Measurements from ENCODE around the gene GALNT2.

Gene GALNT2

DNA sequence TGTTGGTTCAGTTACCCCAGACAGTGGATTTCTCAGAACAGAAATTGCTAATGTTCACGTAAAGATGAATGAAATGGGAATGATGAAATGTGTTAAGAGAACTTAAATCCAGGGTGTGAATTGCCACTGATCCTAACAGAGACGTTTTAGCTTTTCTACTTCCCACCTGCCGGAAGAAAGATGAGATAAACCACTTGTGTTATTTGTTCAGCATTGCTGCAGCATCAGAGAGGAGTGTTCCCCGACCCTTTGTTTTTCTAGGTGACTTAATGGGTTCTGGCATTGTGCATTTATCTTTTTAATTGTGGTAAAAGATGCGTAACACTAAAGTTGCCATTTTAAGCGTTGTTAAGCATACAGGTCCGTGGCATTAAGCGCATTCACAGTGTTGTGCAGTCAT, 122.3 kb downstream of the GALNT2 start:
- no peak for TF ChIP-seq TOX (CRISPR knock-in tag; IDR thresholded peaks at IDR 0.05; ENCODE audit: borderline replicate concordance)
- no peak for TF ChIP-seq ZNF70 (CRISPR knock-in tag; IDR thresholded peaks at IDR 0.05)
- TF ChIP-seq ZFP3 (CRISPR knock-in tag; IDR thresholded peaks at IDR 0.05) = no peak
- no peak for TF ChIP-seq CSDC2 (CRISPR knock-in tag; IDR thresholded peaks at IDR 0.05)
- TF ChIP-seq ZC3H10 (CRISPR knock-in tag; IDR thresholded peaks at IDR 0.05) = no peak
- TF ChIP-seq OSR1 (CRISPR knock-in tag; IDR thresholded peaks at IDR 0.05) = no peak
- TF ChIP-seq TCF4 (CRISPR knock-in tag; IDR thresholded peaks at IDR 0.05; ENCODE audit: borderline replicate concordance) = no peak
- TF ChIP-seq RARB (CRISPR knock-in tag; IDR thresholded peaks at IDR 0.05) = no peak
- no peak for TF ChIP-seq ISL1 (CRISPR knock-in tag; IDR thresholded peaks at IDR 0.05)
- TF ChIP-seq SNAI2 (CRISPR knock-in tag; IDR thresholded peaks at IDR 0.05) = no peak
- TF ChIP-seq TSHZ2 (CRISPR knock-in tag; IDR thresholded peaks at IDR 0.05) = no peak
- no peak for TF ChIP-seq ZFP30 (CRISPR knock-in tag; IDR thresholded peaks at IDR 0.05)
- TF ChIP-seq PPARA (CRISPR knock-in tag; IDR thresholded peaks at IDR 0.05; ENCODE audit: borderline replicate concordance) = no peak
- no peak for ATAC-seq

DNA sequence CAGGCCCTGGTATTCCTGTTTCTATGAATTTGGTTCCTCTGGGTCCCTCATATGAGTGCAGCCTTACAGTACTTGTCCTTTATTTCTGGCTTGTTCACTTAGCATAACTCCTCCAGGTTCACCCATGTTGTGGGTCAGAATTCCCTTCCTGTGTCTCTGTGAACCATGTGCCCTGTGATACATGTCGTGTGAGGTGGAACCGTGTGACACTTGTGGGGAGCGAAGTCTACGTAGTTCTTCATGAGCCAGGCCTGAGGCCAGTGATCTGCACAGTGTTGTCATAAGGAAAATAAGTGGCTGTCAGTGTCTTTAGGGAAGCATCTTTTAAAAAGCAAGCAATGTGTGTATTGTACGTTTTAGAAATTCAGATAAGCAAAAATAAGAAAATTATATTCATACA, 122.8 kb downstream of the GALNT2 start:
- TF ChIP-seq ZNF8 (CRISPR knock-in tag; IDR thresholded peaks at IDR 0.05) (no peak), GLIS3 (CRISPR knock-in tag; IDR thresholded peaks at IDR 0.05) (no peak), ZNF70 (CRISPR knock-in tag; IDR thresholded peaks at IDR 0.05) (no peak), ESRRG (CRISPR knock-in tag; IDR thresholded peaks at IDR 0.05) (no peak), TCF4 (CRISPR knock-in tag; IDR thresholded peaks at IDR 0.05; ENCODE audit: borderline replicate concordance) (no peak), CSDC2 (CRISPR knock-in tag; IDR thresholded peaks at IDR 0.05) (no peak), POU6F1 (CRISPR knock-in tag; IDR thresholded peaks at IDR 0.05; ENCODE audit: borderline replicate concordance, low read depth) (no peak), ISL1 (CRISPR knock-in tag; IDR thresholded peaks at IDR 0.05) (no peak), ZFP3 (CRISPR knock-in tag; IDR thresholded peaks at IDR 0.05) (no peak), PPARA (CRISPR knock-in tag; IDR thresholded peaks at IDR 0.05; ENCODE audit: borderline replicate concordance) (no peak), TSHZ2 (CRISPR knock-in tag; IDR thresholded peaks at IDR 0.05) (no peak), BACH2 (CRISPR knock-in tag; IDR thresholded peaks at IDR 0.05; ENCODE audit: borderline replicate concordance) (no peak), OSR1 (CRISPR knock-in tag; IDR thresholded peaks at IDR 0.05) (no peak), ZNF565 (CRISPR knock-in tag; conservative IDR thresholded peaks at IDR 0.05; ENCODE audit: low read depth) (no peak), TOX (CRISPR knock-in tag; IDR thresholded peaks at IDR 0.05; ENCODE audit: borderline replicate concordance) (no peak)
- TF ChIP-seq, protein P1, sequence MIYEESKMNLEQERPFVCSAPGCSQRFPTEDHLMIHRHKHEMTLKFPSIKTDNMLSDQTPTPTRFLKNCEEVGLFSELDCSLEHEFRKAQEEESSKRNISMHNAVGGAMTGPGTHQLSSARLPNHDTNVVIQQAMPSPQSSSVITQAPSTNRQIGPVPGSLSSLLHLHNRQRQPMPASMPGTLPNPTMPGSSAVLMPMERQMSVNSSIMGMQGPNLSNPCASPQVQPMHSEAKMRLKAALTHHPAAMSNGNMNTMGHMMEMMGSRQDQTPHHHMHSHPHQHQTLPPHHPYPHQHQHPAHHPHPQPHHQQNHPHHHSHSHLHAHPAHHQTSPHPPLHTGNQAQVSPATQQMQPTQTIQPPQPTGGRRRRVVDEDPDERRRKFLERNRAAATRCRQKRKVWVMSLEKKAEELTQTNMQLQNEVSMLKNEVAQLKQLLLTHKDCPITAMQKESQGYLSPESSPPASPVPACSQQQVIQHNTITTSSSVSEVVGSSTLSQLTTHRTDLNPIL (CRISPR knock-in tag; IDR thresholded peaks at IDR 0.05; ENCODE audit: low read depth) = no peak
- no peak for ATAC-seq

- no peak for TF ChIP-seq ISL1 (CRISPR knock-in tag; IDR thresholded peaks at IDR 0.05)
- no peak for TF ChIP-seq GLIS3 (CRISPR knock-in tag; IDR thresholded peaks at IDR 0.05)
- no peak for ATAC-seq
These were observed 124.2 kb downstream of the GALNT2 start for GRCh38 chr1:230191079-230191804.
